ENCODE data around the gene DOHH.

DNA sequence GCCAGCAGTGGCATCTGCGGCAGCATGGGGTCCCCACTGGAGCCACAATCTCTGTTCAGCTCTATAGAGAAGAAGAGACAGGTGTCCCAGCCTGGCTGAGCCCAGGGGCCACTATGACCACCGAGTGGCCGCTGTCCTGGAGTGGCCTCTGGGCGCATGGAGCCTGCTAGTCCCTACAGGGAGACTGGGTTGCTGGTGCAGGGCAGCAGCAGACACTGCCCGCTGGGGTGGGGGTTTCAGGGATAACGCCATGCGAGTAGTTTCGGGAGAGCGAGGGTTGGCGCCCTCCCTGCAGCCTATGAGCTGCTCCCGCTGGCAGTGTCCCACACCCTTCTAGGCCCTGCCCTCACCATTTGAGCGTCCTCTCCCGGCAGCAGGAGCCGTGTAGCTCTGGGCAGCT, 27.6 kb upstream of the DOHH start:
- TF ChIP-seq, protein P1, sequence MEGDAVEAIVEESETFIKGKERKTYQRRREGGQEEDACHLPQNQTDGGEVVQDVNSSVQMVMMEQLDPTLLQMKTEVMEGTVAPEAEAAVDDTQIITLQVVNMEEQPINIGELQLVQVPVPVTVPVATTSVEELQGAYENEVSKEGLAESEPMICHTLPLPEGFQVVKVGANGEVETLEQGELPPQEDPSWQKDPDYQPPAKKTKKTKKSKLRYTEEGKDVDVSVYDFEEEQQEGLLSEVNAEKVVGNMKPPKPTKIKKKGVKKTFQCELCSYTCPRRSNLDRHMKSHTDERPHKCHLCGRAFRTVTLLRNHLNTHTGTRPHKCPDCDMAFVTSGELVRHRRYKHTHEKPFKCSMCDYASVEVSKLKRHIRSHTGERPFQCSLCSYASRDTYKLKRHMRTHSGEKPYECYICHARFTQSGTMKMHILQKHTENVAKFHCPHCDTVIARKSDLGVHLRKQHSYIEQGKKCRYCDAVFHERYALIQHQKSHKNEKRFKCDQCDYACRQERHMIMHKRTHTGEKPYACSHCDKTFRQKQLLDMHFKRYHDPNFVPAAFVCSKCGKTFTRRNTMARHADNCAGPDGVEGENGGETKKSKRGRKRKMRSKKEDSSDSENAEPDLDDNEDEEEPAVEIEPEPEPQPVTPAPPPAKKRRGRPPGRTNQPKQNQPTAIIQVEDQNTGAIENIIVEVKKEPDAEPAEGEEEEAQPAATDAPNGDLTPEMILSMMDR (IDR thresholded peaks at IDR 0.05; ENCODE audit: low read depth, low read length), result no peak
- no peak for TF ChIP-seq POLR2A (IDR thresholded peaks at IDR 0.05; ENCODE audit: extremely low read depth, insufficient read length)
- TF ChIP-seq MYC (IDR thresholded peaks at IDR 0.05; ENCODE audit: low read depth, low read length), result no peak
- TF ChIP-seq, protein P2, sequence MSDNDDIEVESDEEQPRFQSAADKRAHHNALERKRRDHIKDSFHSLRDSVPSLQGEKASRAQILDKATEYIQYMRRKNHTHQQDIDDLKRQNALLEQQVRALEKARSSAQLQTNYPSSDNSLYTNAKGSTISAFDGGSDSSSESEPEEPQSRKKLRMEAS (IDR thresholded peaks at IDR 0.05; ENCODE audit: low read depth, low read length), result no peak
